Measurements from ENCODE around the gene PRMT1. TPM values are rescaled to one million over a fixed set of nuclear protein-coding genes. Genes with fewer than 3 reads are reported as not detected.

PRMT1 gene
- total and polyA plus RNA-seq, 2 of the 13 experiments (the other 11 are each of a cell fraction or from before 2014, with no cell fraction given): 324 to 374 TPM

- no peak; the same call in 1 of the 2 replicates for TF ChIP-seq ATF6 (CRISPR knock-in tag; conservative IDR thresholded peaks at IDR 0.05)
- peak; percentile 63; the same call in 1 of the 2 replicates for TF ChIP-seq RXRA (CRISPR knock-in tag; IDR thresholded peaks at IDR 0.05)
- TF ChIP-seq MTF2 (CRISPR knock-in tag; IDR thresholded peaks at IDR 0.05; ENCODE audit: borderline replicate concordance): no peak
- TF ChIP-seq IKZF4 (CRISPR knock-in tag; IDR thresholded peaks at IDR 0.05; ENCODE audit: borderline replicate concordance, low read depth, not compliant biosample characterization): no peak
- no peak for TF ChIP-seq BRCA1 (CRISPR knock-in tag; IDR thresholded peaks at IDR 0.05)
- 0 out of 2 replicates have a peak, but pooled peaks have one; percentile 54 for TF ChIP-seq ZNF3 (CRISPR knock-in tag; IDR thresholded peaks at IDR 0.05)
- TF ChIP-seq GLI4 (CRISPR knock-in tag; IDR thresholded peaks at IDR 0.05; ENCODE audit: borderline replicate concordance): no peak
- TF ChIP-seq TFDP2 (CRISPR knock-in tag; IDR thresholded peaks at IDR 0.05): peak; percentile 62; the same call in 1 of the 2 replicates
- no peak for TF ChIP-seq ZNF225 (CRISPR knock-in tag; IDR thresholded peaks at IDR 0.05)
- TF ChIP-seq ZNF503 (CRISPR knock-in tag; IDR thresholded peaks at IDR 0.05): no peak
- no peak for TF ChIP-seq NR2F1 (CRISPR knock-in tag; IDR thresholded peaks at IDR 0.05)
- peak; percentile 45; the same call in 1 of the 2 replicates for TF ChIP-seq ZBTB33 (CRISPR knock-in tag; IDR thresholded peaks at IDR 0.05)
- peak; percentile 73; the same call in 1 of the 2 replicates for TF ChIP-seq ZSCAN25 (CRISPR knock-in tag; IDR thresholded peaks at IDR 0.05)
- TF ChIP-seq ATF1 (CRISPR knock-in tag; IDR thresholded peaks at IDR 0.05): no peak
- TF ChIP-seq KLF15 (CRISPR knock-in tag; IDR thresholded peaks at IDR 0.05; ENCODE audit: borderline replicate concordance): no peak
- TF ChIP-seq MIXL1 (CRISPR knock-in tag; IDR thresholded peaks at IDR 0.05): peak; percentile 63
- no peak for TF ChIP-seq GPBP1L1 (CRISPR knock-in tag; IDR thresholded peaks at IDR 0.05)
- no peak for TF ChIP-seq TBL1XR1 (IDR thresholded peaks at IDR 0.05; ENCODE audit: borderline replicate concordance, low read length, partially characterized antibody)
- no peak for TF ChIP-seq PHB2 (IDR thresholded peaks at IDR 0.05; ENCODE audit: partially characterized antibody)
- no peak; the same call in none of the 2 replicates for TF ChIP-seq YEATS4 (CRISPR knock-in tag; IDR thresholded peaks at IDR 0.05; ENCODE audit: borderline replicate concordance)
- no peak for TF ChIP-seq SIN3B (IDR thresholded peaks at IDR 0.05; ENCODE audit: low read length)
- TF ChIP-seq RFX3 (CRISPR knock-in tag; IDR thresholded peaks at IDR 0.05): no peak
Measured at GRCh38 chr19:49672131-49672919, 4.7 kb upstream of the PRMT1 start (continued).

Data from HepG2 (cell line).